Gastrocnemius medialis (tissue), 4 donors: ENCODE data around the gene ASIC1.
A peak's percentile ranks its signal among the peaks of the same experiment; 100 is the strongest.

ENCODE experiments used
- CTCF ChIP-seq, 5 experiments: fragments of 450-650 bp in 3 of 5; fragments of 200-600 bp in 2 of 5; sonication (generic) in 2 of 5; IDR thresholded peaks in 4 of 5; conservative IDR thresholded peaks in 1 of 5; 1 replicate in 4 of 5; 2 replicates in 1 of 5; pipeline ENCODE4 v1.5.1; 2016 to 2019; ENCODE audit warnings: antibody characterized with exemption in 5 of 5, mild to moderate bottlenecking in 3 of 5, moderate library complexity in 3 of 5
- POLR2A ChIP-seq, 2 donors: fragments of 450-650 bp; IDR thresholded peaks; one replicate each; pipeline ENCODE4 v1.6.1; 2017; ENCODE audit warnings: antibody characterized with exemption in 2 of 2, mild to moderate bottlenecking in 2 of 2, moderate library complexity in 2 of 2

GRCh38 chr12:50104417-50105366, 47.3 kb downstream of the ASIC1 start:
- TF ChIP-seq POLR2A (IDR thresholded peaks at IDR 0.05) (peak in 1 of 2 donors; percentile 21), CTCF (IDR thresholded peaks at IDR 0.05 in 4 of 5, conservative IDR thresholded peaks at IDR 0.05 in 1 of 5) (no peak)
